AG04450 (cell line): ENCODE data around the gene GINS3. TPM values are rescaled to one million over a fixed set of nuclear protein-coding genes. Genes with fewer than 3 reads are reported as not detected.
"Not testable (repeated sequence)": the region's sequence is repeated elsewhere in the genome, so short reads cannot be mapped to it uniquely, and the experiment has no call there.

Experiments used
- CTCF ChIA-PET: fragments of 300-600, 350-600 bp; formaldehyde crosslinking; extraction: SDS; loops from one replicate; lab custom pipeline; 2022; ENCODE audit warnings: antibody characterized with exemption, inconsistent platforms; lab: Charles Lee
- POLR2A ChIA-PET: fragments of 350-600 bp; formaldehyde crosslinking; extraction: SDS; loops from one replicate; lab custom pipeline; 2021; ENCODE audit warnings: antibody characterized with exemption, inconsistent platforms; lab: Yijun Ruan, JAX
- DNase-seq: peaks from one replicate; pipeline ENCODE4 v3.0.0-alpha.2; 2011; ENCODE audit warnings: low read depth, low spot score
- H3K27ac ChIP-seq: one replicate; pipeline ENCODE4 v1.5.1; 2012; ENCODE audit warnings: low read depth, low read length, control low read depth
- H3K27me3 ChIP-seq: one replicate; pipeline ENCODE4 v1.6.0; 2012; ENCODE audit warnings: low read length; ENCODE audit not compliant: control insufficient read depth, insufficient read depth
- H3K4me3 ChIP-seq: 2 replicates; pipeline ENCODE4 v1.5.1; 2011; ENCODE audit warnings: mild to moderate bottlenecking, low read depth, low read length, control low read depth
- H3K9me3 ChIP-seq: 2 replicates; pipeline ENCODE4 v1.5.1; 2012; ENCODE audit warnings: low read length; ENCODE audit not compliant: control insufficient read depth, insufficient read depth
- CTCF ChIP-seq: IDR thresholded peaks from 2 replicates; pipeline ENCODE4 v1.5.1; 2011; ENCODE audit warnings: low read depth, low read length, control low read depth, inconsistent platforms
- polyA plus RNA-seq: library from polyadenylated mRNA; depleted of rRNA; stranded (reverse); fragments of >200 nt; gene quantifications from 2 replicates; pipeline ENCODE4 v1.2.3, GENCODE V29; 2011

GINS3 gene
- polyA plus RNA-seq, 1 experiment = 3.3 TPM

- CTCF ChIA-PET = no interaction called here
- H3K4me3 ChIP-seq = no peak overlapping the region
- DNase-seq = no peak
- POLR2A ChIA-PET = no interaction called here
- no peak overlapping the region for H3K27ac ChIP-seq
- no peaks in the 10 kb centered on the region for H3K9me3 ChIP-seq
- TF ChIP-seq CTCF = no peak
- no peaks in the 10 kb centered on the region for H3K27me3 ChIP-seq
Observed at GRCh38 chr16:58402796-58403195, 10.5 kb downstream of the GINS3 start.

GRCh38 chr16:58409316-58409973 is 17.2 kb downstream of the GINS3 start:
- POLR2A ChIA-PET = no interaction called here
- DNase-seq = no peak
- Histone ChIP-seq H3K4me3 (no peak overlapping the region), H3K27ac (no peak overlapping the region), H3K9me3 (no peaks in the 10 kb centered on the region), H3K27me3 (no peaks in the 10 kb centered on the region)
- TF ChIP-seq CTCF = no peak
- CTCF ChIA-PET = interaction anchor here (1.0 to 3.3 kb wide), 2 partner anchors 73 to 79 kb away, joined by 3 to 10 read pairs; no protein-coding TSS in a partner anchor

GRCh38 chr16:58411336-58411735 is 19.1 kb downstream of the GINS3 start:
- no peak for TF ChIP-seq CTCF
- DNase-seq = no peak
- no peak overlapping the region for H3K4me3 ChIP-seq
- POLR2A ChIA-PET = no interaction called here
- no peaks in the 10 kb centered on the region for H3K9me3 ChIP-seq
- H3K27ac ChIP-seq = no peak overlapping the region
- H3K27me3 ChIP-seq = no peaks in the 10 kb centered on the region
- CTCF ChIA-PET = no interaction called here

GRCh38 chr16:58411736-58412614 is 19.7 kb downstream of the GINS3 start:
- H3K9me3 ChIP-seq = no peaks in the 10 kb centered on the region
- POLR2A ChIA-PET = no interaction called here
- CTCF ChIA-PET = no interaction called here
- TF ChIP-seq CTCF = no peak
- H3K27me3 ChIP-seq = no peaks in the 10 kb centered on the region
- no peak overlapping the region for H3K27ac ChIP-seq
- no peak for DNase-seq
- no peak overlapping the region for H3K4me3 ChIP-seq

GRCh38 chr16:58412615-58412970 is 20.3 kb downstream of the GINS3 start:
- H3K9me3 ChIP-seq, H3K4me3 ChIP-seq, CTCF ChIA-PET, DNase-seq, POLR2A ChIA-PET, H3K27me3 ChIP-seq, H3K27ac ChIP-seq: not testable (repeated sequence)
